GM23248 (cell line): ENCODE measurements around the gene PPP2R5D. TPM values are rescaled to one million over a fixed set of nuclear protein-coding genes. Genes with fewer than 3 reads are reported as not detected.
A peak's percentile ranks its signal among the peaks of the same experiment; 100 is the strongest.

Source experiments
- DNase-seq: peaks from one replicate; pipeline ENCODE4 v3.0.0-alpha.2; 2015
- H2AFZ ChIP-seq: fragments of 200-600 bp; sonication (generic); 2 replicates; pipeline ENCODE4 v1.6.1; 2016; ENCODE audit warnings: antibody characterized with exemption
- H3F3A ChIP-seq: fragments of 200-600 bp; sonication (generic); 2 replicates; pipeline ENCODE4 v1.6.1; 2016; ENCODE audit warnings: mild to moderate bottlenecking, antibody characterized with exemption, mixed run types; ENCODE audit not compliant: insufficient read depth
- H3K27ac ChIP-seq: fragments of 200-600 bp; sonication (generic); 2 replicates; pipeline ENCODE4 v1.5.1; 2016; ENCODE audit warnings: mild to moderate bottlenecking
- H3K27me3 ChIP-seq: fragments of 200-600 bp; sonication (generic); replicated peaks from 2 replicates; pipeline ENCODE4 v1.6.1; 2016; ENCODE audit warnings: mild to moderate bottlenecking; ENCODE audit not compliant: insufficient read depth
- H3K36me3 ChIP-seq: fragments of 200-600 bp; sonication (generic); 2 replicates; pipeline ENCODE4 v1.6.1; 2016; ENCODE audit warnings: low read depth, mild to moderate bottlenecking
- H3K4me1 ChIP-seq: fragments of 200-600 bp; sonication (generic); 2 replicates; pipeline ENCODE4 v1.6.1; 2016; ENCODE audit warnings: mild to moderate bottlenecking; ENCODE audit not compliant: insufficient read depth
- H3K4me2 ChIP-seq: fragments of 200-600 bp; sonication (generic); one replicate; pipeline ENCODE4 v1.6.1; 2016; ENCODE audit warnings: mild to moderate bottlenecking; ENCODE audit not compliant: unreplicated experiment
- H3K4me3 ChIP-seq: fragments of 200-600 bp; sonication (generic); 2 replicates; pipeline ENCODE4 v1.5.1; 2016; ENCODE audit warnings: mild to moderate bottlenecking
- H3K79me2 ChIP-seq: fragments of 200-600 bp; sonication (generic); 2 replicates; pipeline ENCODE4 v1.6.1; 2016; ENCODE audit warnings: mild to moderate bottlenecking; ENCODE audit not compliant: insufficient read depth
- H3K9ac ChIP-seq: fragments of 200-600 bp; sonication (generic); 2 replicates; pipeline ENCODE4 v1.6.1; 2016; ENCODE audit warnings: mild to moderate bottlenecking
- H3K9me2 ChIP-seq: fragments of 200-600 bp; sonication (generic); 2 replicates; pipeline ENCODE4 v1.6.1; 2016; ENCODE audit warnings: mixed run types, mild to moderate bottlenecking, moderate library complexity; ENCODE audit not compliant: insufficient read depth
- H3K9me3 ChIP-seq: fragments of 200-600 bp; sonication (generic); one replicate; pipeline ENCODE4 v1.6.1; 2017; ENCODE audit warnings: low read depth
- H4K20me1 ChIP-seq: fragments of 200-600 bp; sonication (generic); 2 replicates; pipeline ENCODE4 v1.6.0; 2016; ENCODE audit not compliant: insufficient read depth
- EZH2 ChIP-seq: fragments of 200-600 bp; sonication (generic); IDR thresholded peaks from 2 replicates; pipeline ENCODE4 v1.6.1; 2018; ENCODE audit warnings: antibody characterized with exemption, mild to moderate bottlenecking; ENCODE audit not compliant: insufficient read depth, poor library complexity, severe bottlenecking
- EZH2phosphoT487 ChIP-seq: fragments of 200-600 bp; sonication (generic); IDR thresholded peaks from 2 replicates; pipeline ENCODE4 v1.6.1; 2018; ENCODE audit warnings: antibody characterized with exemption, moderate library complexity, mild to moderate bottlenecking, low read depth; ENCODE audit not compliant: insufficient read depth
- WGBS, 2 experiments: methylation state at CpG; one replicate each; pipeline ENCODE4 v1.1.6; 2015 to 2017; ENCODE audit warnings: low lambda C conversion rate in 2 of 2, low coverage in 1 of 2; ENCODE audit errors: missing lambda C conversion rate in 2 of 2; 5-methylcytosine and 5-hydroxymethylcytosine counted together
- in situ Hi-C: fragments of 300-500 bp; cut with MboI; formaldehyde crosslinking; loops from 2 replicates; pipeline ENCODE4 v1.15.0; 2020
- polyA plus RNA-seq: library from polyadenylated mRNA; unstranded; fragments of >200 nt; fragmentation: Nextera tagmentation; extraction: Ambion mirVana; gene quantifications from 2 replicates; pipeline ENCODE4 v1.2.1, GENCODE V29; 2016
- total RNA-seq: library from RNA; depleted of rRNA; stranded (reverse); fragments of >200 nt; shearing (Covaris generic); gene quantifications from 2 replicates; pipeline ENCODE4 v1.2.3, GENCODE V29; 2014

Gene PPP2R5D
- total and polyA plus RNA-seq, 2 experiments from 2014 or later = 40.7 to 42.7 TPM

GRCh38 chr6:43052842-43053544, 68.6 kb downstream of the PPP2R5D start:
- peak overlapping the region; percentile 99 for H3K9ac ChIP-seq
- H2AFZ ChIP-seq = peak overlapping the region; percentile 21; the same call in 1 of the 2 replicates
- peaks cover 24% of the 10 kb centered on the region for H3K4me1 ChIP-seq
- 9 to 13% methylated on average over 22 of the region's 22 CpGs for WGBS, 2 experiments
- TF ChIP-seq EZH2 (no peak), EZH2phosphoT487 (no peak)
- no peaks in the 10 kb centered on the region for H3K9me3 ChIP-seq
- no peaks in the 10 kb centered on the region for H4K20me1 ChIP-seq
- DNase-seq = peak; percentile 67
- H3K36me3 ChIP-seq = peaks cover 15% of the 10 kb centered on the region
- H3K27me3 ChIP-seq = no peaks in the 10 kb centered on the region
- peak overlapping the region; percentile 93 for H3K4me3 ChIP-seq
- in situ Hi-C loops = no loop called here
- no peaks in the 10 kb centered on the region for H3F3A ChIP-seq
- peaks cover 48% of the 10 kb centered on the region for H3K79me2 ChIP-seq
- H3K4me2 ChIP-seq = peak overlapping the region; percentile 99
- H3K27ac ChIP-seq = peak overlapping the region; percentile 93
- H3K9me2 ChIP-seq = no peaks in the 10 kb centered on the region

GRCh38 chr6:43053545-43054205, 69.3 kb downstream of the PPP2R5D start, which contains the start of gene CUL7:
Gene CUL7 (minus strand): TSS chr6:43053851. CDS start chr6:43052788, 1,063 bp downstream.
- H3K79me2 ChIP-seq = peaks cover 55% of the 10 kb centered on the region
- H3K27me3 ChIP-seq = no peaks in the 10 kb centered on the region
- peaks cover 10% of the 10 kb centered on the region for H3K36me3 ChIP-seq
- H3K4me2 ChIP-seq = peak within 1 kb of the TSS; percentile 99
- H4K20me1 ChIP-seq = no peaks in the 10 kb centered on the region
- peak; percentile 99 for DNase-seq
- peak within 1 kb of the TSS; percentile 99 for H3K9ac ChIP-seq
- H2AFZ ChIP-seq = peak within 1 kb of the TSS; percentile 63
- in situ Hi-C loops = no loop called here
- H3K4me1 ChIP-seq = peaks cover 29% of the 10 kb centered on the region
- no peaks in the 10 kb centered on the region for H3K9me2 ChIP-seq
- TF ChIP-seq EZH2phosphoT487 = no peak
- no peak for TF ChIP-seq EZH2
- no peaks in the 10 kb centered on the region for H3K9me3 ChIP-seq
- no peaks in the 10 kb centered on the region for H3F3A ChIP-seq
- peak within 1 kb of the TSS; percentile 93 for H3K27ac ChIP-seq
- WGBS, 2 experiments = 2 to 4% methylated on average over 32 to 43 of the region's 45 CpGs
- peak within 1 kb of the TSS; percentile 93 for H3K4me3 ChIP-seq

- peak overlapping the region; percentile 54 for H3K4me2 ChIP-seq
- in situ Hi-C loops = no loop called here
- H3K27ac ChIP-seq = peak overlapping the region; percentile 93
- H2AFZ ChIP-seq = peak overlapping the region; percentile 63
- H4K20me1 ChIP-seq = no peaks in the 10 kb centered on the region
- WGBS, 2 experiments = 57 to 59% methylated on average over 17 of the region's 17 CpGs
- H3K36me3 ChIP-seq = peaks cover 4% of the 10 kb centered on the region
- H3K4me1 ChIP-seq = peaks cover 29% of the 10 kb centered on the region
- H3K27me3 ChIP-seq = no peaks in the 10 kb centered on the region
- H3K79me2 ChIP-seq = peaks cover 61% of the 10 kb centered on the region
- DNase-seq = peak; percentile 21
- peak overlapping the region; percentile 99 for H3K9ac ChIP-seq
- H3K9me2 ChIP-seq = no peaks in the 10 kb centered on the region
- H3K9me3 ChIP-seq = no peaks in the 10 kb centered on the region
- H3K4me3 ChIP-seq = peak overlapping the region; percentile 93
- TF ChIP-seq EZH2 (no peak), EZH2phosphoT487 (no peak)
- H3F3A ChIP-seq = no peaks in the 10 kb centered on the region
Observed at GRCh38 chr6:43054206-43054943, 70.0 kb downstream of the PPP2R5D start.

GRCh38 chr6:43055966-43056365, 71.6 kb downstream of the PPP2R5D start:
- H3K27me3 ChIP-seq = no peaks in the 10 kb centered on the region
- no peaks in the 10 kb centered on the region for H3K9me2 ChIP-seq
- no peak for DNase-seq

More at GRCh38 chr6:43055966-43056365, 71.6 kb downstream of the PPP2R5D start:
- H3K4me2 ChIP-seq = no peak overlapping the region
- in situ Hi-C loops = no loop called here
- H3K79me2 ChIP-seq = peaks cover 55% of the 10 kb centered on the region
- H3K4me3 ChIP-seq = no peak overlapping the region
- 65 to 72% methylated on average over 8 of the region's 8 CpGs for WGBS, 2 experiments
- H3K9ac ChIP-seq = no peak overlapping the region
- H3F3A ChIP-seq = no peaks in the 10 kb centered on the region
- H2AFZ ChIP-seq = no peak overlapping the region
- no peak overlapping the region for H3K27ac ChIP-seq
- H4K20me1 ChIP-seq = no peaks in the 10 kb centered on the region
- H3K9me3 ChIP-seq = no peaks in the 10 kb centered on the region
- TF ChIP-seq EZH2 (no peak), EZH2phosphoT487 (no peak)
- peaks cover 3% of the 10 kb centered on the region; the same call in 1 of the 2 replicates for H3K36me3 ChIP-seq
- peaks cover 23% of the 10 kb centered on the region for H3K4me1 ChIP-seq
